Measurements from ENCODE around the gene KIAA0586.

- TF ChIP-seq, protein P1, sequence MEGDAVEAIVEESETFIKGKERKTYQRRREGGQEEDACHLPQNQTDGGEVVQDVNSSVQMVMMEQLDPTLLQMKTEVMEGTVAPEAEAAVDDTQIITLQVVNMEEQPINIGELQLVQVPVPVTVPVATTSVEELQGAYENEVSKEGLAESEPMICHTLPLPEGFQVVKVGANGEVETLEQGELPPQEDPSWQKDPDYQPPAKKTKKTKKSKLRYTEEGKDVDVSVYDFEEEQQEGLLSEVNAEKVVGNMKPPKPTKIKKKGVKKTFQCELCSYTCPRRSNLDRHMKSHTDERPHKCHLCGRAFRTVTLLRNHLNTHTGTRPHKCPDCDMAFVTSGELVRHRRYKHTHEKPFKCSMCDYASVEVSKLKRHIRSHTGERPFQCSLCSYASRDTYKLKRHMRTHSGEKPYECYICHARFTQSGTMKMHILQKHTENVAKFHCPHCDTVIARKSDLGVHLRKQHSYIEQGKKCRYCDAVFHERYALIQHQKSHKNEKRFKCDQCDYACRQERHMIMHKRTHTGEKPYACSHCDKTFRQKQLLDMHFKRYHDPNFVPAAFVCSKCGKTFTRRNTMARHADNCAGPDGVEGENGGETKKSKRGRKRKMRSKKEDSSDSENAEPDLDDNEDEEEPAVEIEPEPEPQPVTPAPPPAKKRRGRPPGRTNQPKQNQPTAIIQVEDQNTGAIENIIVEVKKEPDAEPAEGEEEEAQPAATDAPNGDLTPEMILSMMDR (IDR thresholded peaks at IDR 0.05 in 4 of 5, conservative IDR thresholded peaks at IDR 0.05 in 1 of 5): no peak
- no peak for TF ChIP-seq POLR2A (IDR thresholded peaks at IDR 0.05)
Observed at GRCh38 chr14:58574623-58575022, 147.1 kb downstream of the KIAA0586 start.
